Measurements from ENCODE around the gene DHX8.

DNA sequence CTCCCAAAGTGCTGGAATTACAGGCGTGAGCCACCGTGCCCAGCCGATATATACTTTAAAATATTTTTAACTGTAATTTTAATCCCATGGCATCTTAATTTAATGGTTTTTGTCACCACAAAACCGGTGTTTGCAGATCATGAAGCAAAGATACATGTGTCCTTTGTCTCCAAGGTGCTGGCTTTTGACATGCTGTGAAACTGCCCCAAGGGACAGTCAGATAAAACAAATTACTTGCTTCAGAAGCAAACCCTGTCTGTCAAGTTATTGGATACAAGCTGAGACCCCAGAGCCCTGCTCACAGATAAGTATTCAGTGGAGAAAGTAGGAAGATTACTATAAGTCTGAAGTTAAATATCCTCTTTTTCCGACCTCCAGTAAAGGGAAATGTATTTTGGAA is 45.1 kb upstream of the DHX8 start:
- TF ChIP-seq, protein P1, sequence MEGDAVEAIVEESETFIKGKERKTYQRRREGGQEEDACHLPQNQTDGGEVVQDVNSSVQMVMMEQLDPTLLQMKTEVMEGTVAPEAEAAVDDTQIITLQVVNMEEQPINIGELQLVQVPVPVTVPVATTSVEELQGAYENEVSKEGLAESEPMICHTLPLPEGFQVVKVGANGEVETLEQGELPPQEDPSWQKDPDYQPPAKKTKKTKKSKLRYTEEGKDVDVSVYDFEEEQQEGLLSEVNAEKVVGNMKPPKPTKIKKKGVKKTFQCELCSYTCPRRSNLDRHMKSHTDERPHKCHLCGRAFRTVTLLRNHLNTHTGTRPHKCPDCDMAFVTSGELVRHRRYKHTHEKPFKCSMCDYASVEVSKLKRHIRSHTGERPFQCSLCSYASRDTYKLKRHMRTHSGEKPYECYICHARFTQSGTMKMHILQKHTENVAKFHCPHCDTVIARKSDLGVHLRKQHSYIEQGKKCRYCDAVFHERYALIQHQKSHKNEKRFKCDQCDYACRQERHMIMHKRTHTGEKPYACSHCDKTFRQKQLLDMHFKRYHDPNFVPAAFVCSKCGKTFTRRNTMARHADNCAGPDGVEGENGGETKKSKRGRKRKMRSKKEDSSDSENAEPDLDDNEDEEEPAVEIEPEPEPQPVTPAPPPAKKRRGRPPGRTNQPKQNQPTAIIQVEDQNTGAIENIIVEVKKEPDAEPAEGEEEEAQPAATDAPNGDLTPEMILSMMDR (conservative IDR thresholded peaks at IDR 0.05; ENCODE audit: low read depth, low read length) = no peak
- TF ChIP-seq EZH2 (IDR thresholded peaks at IDR 0.05; ENCODE audit: low read length, unreplicated experiment) (no peak), EZH2phosphoT487 (IDR thresholded peaks at IDR 0.05; ENCODE audit: borderline replicate concordance, low read length) (no peak)
